Transverse colon (tissue), 4 donors: ENCODE data around the gene LPAR2. TPM values are rescaled to one million over a fixed set of nuclear protein-coding genes. Genes with fewer than 3 reads are reported as not detected.

Experiments
- DNase-seq: peaks from one replicate; pipeline ENCODE4 v3.0.0-alpha.2; 2019
- H3K27ac ChIP-seq, 4 donors: fragments of 200-600 bp; sonication (generic); 2 replicates each; pipeline ENCODE4 v1.5.1; 2016 to 2018; ENCODE audit warnings: inconsistent platforms in 4 of 4
- H3K27me3 ChIP-seq: fragments of 200-600 bp; sonication (generic); 2 replicates; pipeline ENCODE4 v1.5.1; 2017; ENCODE audit warnings: inconsistent platforms
- H3K36me3 ChIP-seq, 4 donors: fragments of 200-600 bp; sonication (generic); 2 replicates each; pipeline ENCODE4 v1.5.1; 2017 to 2019; ENCODE audit warnings: inconsistent platforms in 4 of 4
- H3K4me1 ChIP-seq, 4 donors: fragments of 200-600 bp; sonication (generic); 2 replicates each; pipeline ENCODE4 v1.5.1; 2017 to 2020; ENCODE audit warnings: inconsistent platforms in 4 of 4
- H3K4me3 ChIP-seq, 4 donors: fragments of 200-600 bp; sonication (generic); 1 replicate in 1 of 4; 2 replicates in 3 of 4; pipeline versions ENCODE4 v1.5.1 to v1.6.1; 2017 to 2019; ENCODE audit warnings: inconsistent platforms in 4 of 4
- H3K9me3 ChIP-seq, 2 donors: fragments of 200-600 bp; sonication (generic); 2 replicates each; pipeline ENCODE4 v1.5.1; 2017 to 2019; ENCODE audit warnings: inconsistent platforms in 2 of 2
- CTCF ChIP-seq, 5 experiments: fragments of 200-600 bp in 3 of 5; fragments of 450-650 bp in 2 of 5; sonication (generic) in 3 of 5; IDR thresholded peaks; 1 replicate in 2 of 5; 2 replicates in 3 of 5; pipeline ENCODE4 v1.5.1; 2016 to 2017; ENCODE audit warnings: antibody characterized with exemption in 5 of 5, inconsistent platforms in 3 of 5, mild to moderate bottlenecking in 2 of 5, moderate library complexity in 1 of 5
- EP300 ChIP-seq: sonication (generic); formaldehyde crosslinking; IDR thresholded peaks from one replicate; pipeline ENCODE4 v1.6.1; 2017; ENCODE audit warnings: antibody characterized with exemption, low read depth
- POLR2A ChIP-seq: fragments of 450-650 bp; IDR thresholded peaks from one replicate; pipeline ENCODE4 v1.6.1; 2016; ENCODE audit warnings: antibody characterized with exemption, mild to moderate bottlenecking, moderate library complexity
- POLR2AphosphoS5 ChIP-seq, 3 donors: sonication (generic); formaldehyde crosslinking; IDR thresholded peaks; one replicate each; pipeline ENCODE4 v1.6.1; 2016; ENCODE audit warnings: antibody characterized with exemption in 3 of 3
- WGBS, 2 donors: methylation state at CpG; one replicate each; pipeline ENCODE4 v1.1.5; 2018; ENCODE audit warnings: low coverage in 1 of 2; 5-methylcytosine and 5-hydroxymethylcytosine counted together
- in situ Hi-C, 4 donors: fragments of 200-750 bp; cut with MboI; loops; one replicate each; pipeline versions ENCODE4 v1.15.0 to v1.15.1; 2017; ENCODE audit warnings: low sequenced_read_pairs in 3 of 4, low pct_ligation_motif_present in 1 of 4, low pct_unique_long_range_greater_than_20kb in 1 of 4
- intact Hi-C: fragments of 100-400 bp; cut with DNase I; formaldehyde crosslinking; loops from one replicate; pipeline ENCODE4 v1.15.1; 2023; ENCODE audit warnings: low total_unique reads
- total RNA-seq, 4 donors: library from RNA; depleted of rRNA; stranded (reverse); fragments of >200 nt; gene quantifications; one replicate each; pipeline ENCODE4 v1.1.0, GENCODE V29; 2016

The LPAR2 gene
- total RNA-seq: 10 to 100 TPM; 19.2 to 52.5 (median 32.6) TPM

GRCh38 chr19:19627621-19628500 lies at the start of gene LPAR2:
Gene LPAR2 (minus strand): TSS chr19:19628220. CDS start chr19:19627275, 945 bp downstream.
- peak; percentile 82 for DNase-seq
- TF ChIP-seq POLR2AphosphoS5 (IDR thresholded peaks at IDR 0.05) (peak in 2 of 3 donors; percentile 42 to 44), EP300 (no peak), POLR2A (peak; percentile 25), CTCF (IDR thresholded peaks at IDR 0.05) (no peak)
- Histone ChIP-seq H3K27me3 (no peaks in the 10 kb centered on the region), H3K4me3 (peak within 1 kb of the TSS; percentile 44 to 72 (median 64)), H3K4me1 (peaks cover 0 to 20% (median 10%) of the 10 kb centered on the region in 4 donors), H3K27ac (peak within 1 kb of the TSS; percentile 67 to 84 (median 79)), H3K9me3 (no peaks in the 10 kb centered on the region), H3K36me3 (peaks cover 0 to 3% (median 0%) of the 10 kb centered on the region in 4 donors)
- in situ Hi-C loops (loop anchor here in 1 of 4 donors (25.0 kb wide), 1 partner anchor 91 kb away; the partner anchor contains the start of genes CILP2 and YJEFN3), intact Hi-C loops (no loop called here)
- 1 to 14% methylated on average over 4 to 40 of the region's 87 CpGs for WGBS, 2 donors

GRCh38 chr19:19677579-19677978 lies 49.6 kb upstream of the LPAR2 start:
- TF ChIP-seq POLR2A (no peak), EP300 (no peak), POLR2AphosphoS5 (IDR thresholded peaks at IDR 0.05) (no peak), CTCF (IDR thresholded peaks at IDR 0.05) (no peak)
- peaks cover 41% of the 10 kb centered on the region in 2 donors for H3K9me3 ChIP-seq
- 88 to 100% methylated on average over 2 to 7 of the region's 7 CpGs for WGBS, 2 donors
- in situ Hi-C loops (no loop called here), intact Hi-C loops (no loop called here)
- H3K27ac ChIP-seq: no peak overlapping the region
- no peak overlapping the region for H3K4me3 ChIP-seq
- peaks cover 0 to 89% (median 29%) of the 10 kb centered on the region in 4 donors for H3K36me3 ChIP-seq
- DNase-seq: no peak
- no peaks in the 10 kb centered on the region for H3K27me3 ChIP-seq
- no peaks in the 10 kb centered on the region for H3K4me1 ChIP-seq

GRCh38 chr19:19674315-19674714 lies 46.3 kb upstream of the LPAR2 start:
- TF ChIP-seq CTCF (IDR thresholded peaks at IDR 0.05) (no peak), POLR2AphosphoS5 (IDR thresholded peaks at IDR 0.05) (no peak), POLR2A (no peak), EP300 (no peak)
- Histone ChIP-seq H3K27ac (no peak overlapping the region), H3K27me3 (no peaks in the 10 kb centered on the region), H3K36me3 (peaks cover 0 to 72% (median 22%) of the 10 kb centered on the region in 4 donors), H3K9me3 (peaks cover 18 to 19% of the 10 kb centered on the region in 2 donors), H3K4me3 (no peak overlapping the region), H3K4me1 (peaks cover 9 to 12% (median 10%) of the 10 kb centered on the region in 4 donors)
- intact Hi-C loops (no loop called here), in situ Hi-C loops (no loop called here)
- WGBS, 2 donors: 98 to 100% methylated on average over 6 of the region's 6 CpGs
- DNase-seq: no peak

- peaks cover 0 to 57% (median 15%) of the 10 kb centered on the region in 4 donors for H3K36me3 ChIP-seq
- DNase-seq: no peak
- in situ Hi-C loops (no loop called here), intact Hi-C loops (no loop called here)
- 91 to 93% methylated on average over 2 to 3 of the region's 3 CpGs for WGBS, 2 donors
- peaks cover 9 to 16% (median 12%) of the 10 kb centered on the region in 4 donors for H3K4me1 ChIP-seq
- H3K9me3 ChIP-seq: peaks cover 6 to 7% of the 10 kb centered on the region in 2 donors
- no peak for TF ChIP-seq CTCF (IDR thresholded peaks at IDR 0.05)
- no peak for TF ChIP-seq EP300
- TF ChIP-seq POLR2A: no peak
- no peak for TF ChIP-seq POLR2AphosphoS5 (IDR thresholded peaks at IDR 0.05)
- no peak overlapping the region for H3K27ac ChIP-seq
- H3K4me3 ChIP-seq: no peak overlapping the region
- no peaks in the 10 kb centered on the region for H3K27me3 ChIP-seq
Measured at GRCh38 chr19:19672816-19673215, 44.8 kb upstream of the LPAR2 start.
